GM21825 (cell line): ENCODE data around the gene POLR3GL.

Experiments used
- ATAC-seq: cut with Tn5 transposase; IDR thresholded peaks from one replicate; pipeline ENCODE4 v1.9.1; 2021; ENCODE audit warnings: mild to moderate bottlenecking, moderate library complexity; ENCODE audit not compliant: unreplicated experiment

POLR3GL gene

GRCh38 chr1:145991735-145992412, 27.4 kb downstream of the POLR3GL start:
- ATAC-seq: no peak

DNA sequence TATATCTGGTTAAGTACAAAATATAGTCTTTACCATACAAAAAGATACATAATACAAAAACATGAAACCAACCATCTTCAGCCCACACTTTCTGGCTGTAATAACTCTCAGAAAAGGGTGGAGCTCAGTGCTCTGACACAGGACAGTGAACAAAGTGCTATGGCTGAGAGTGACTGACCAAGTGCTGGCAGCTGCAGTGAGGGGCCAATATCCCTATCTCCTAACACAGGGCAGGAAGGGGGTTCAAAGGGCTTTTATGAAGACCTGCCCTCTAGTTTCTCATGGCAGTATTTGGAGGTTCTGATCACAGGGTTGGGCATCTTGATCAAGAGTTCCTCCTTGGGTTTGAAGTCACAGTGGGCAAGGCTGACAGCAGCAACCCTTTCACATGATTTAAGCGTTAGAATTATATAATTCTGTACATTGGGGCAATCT, 28.0 kb downstream of the POLR3GL start:
- ATAC-seq: no peak

DNA sequence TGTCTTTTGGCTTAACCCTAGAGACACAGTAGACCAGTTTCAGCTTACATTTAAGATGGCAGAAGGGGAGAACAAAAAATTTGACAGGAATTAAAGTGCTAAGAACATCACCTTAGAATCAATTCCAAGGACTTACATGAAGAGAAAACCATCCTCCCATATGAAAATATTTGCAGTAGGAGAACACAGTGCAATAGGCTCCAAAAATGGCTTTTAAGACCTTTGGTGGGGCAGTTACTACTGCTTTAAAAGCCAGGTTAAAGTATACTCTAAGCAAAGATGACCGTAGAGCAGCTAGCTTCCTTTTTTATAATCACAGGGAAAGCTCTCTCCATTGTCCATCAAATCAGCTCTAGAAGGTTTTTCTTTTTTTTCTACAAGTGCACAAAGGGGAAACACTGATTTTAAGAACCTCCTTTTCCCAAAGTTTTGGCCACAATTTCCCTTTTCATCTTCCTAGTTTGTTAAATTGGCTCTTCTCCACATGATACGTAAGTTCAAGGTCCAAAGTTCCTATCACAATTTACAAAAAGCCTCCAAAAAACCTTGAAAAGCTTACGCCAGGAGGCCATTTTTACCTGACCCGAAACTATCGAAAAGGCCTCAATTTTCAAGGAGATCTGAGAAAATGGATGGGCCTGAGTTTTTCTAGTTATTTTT, 28.6 kb downstream of the POLR3GL start:
- ATAC-seq: no peak

DNA sequence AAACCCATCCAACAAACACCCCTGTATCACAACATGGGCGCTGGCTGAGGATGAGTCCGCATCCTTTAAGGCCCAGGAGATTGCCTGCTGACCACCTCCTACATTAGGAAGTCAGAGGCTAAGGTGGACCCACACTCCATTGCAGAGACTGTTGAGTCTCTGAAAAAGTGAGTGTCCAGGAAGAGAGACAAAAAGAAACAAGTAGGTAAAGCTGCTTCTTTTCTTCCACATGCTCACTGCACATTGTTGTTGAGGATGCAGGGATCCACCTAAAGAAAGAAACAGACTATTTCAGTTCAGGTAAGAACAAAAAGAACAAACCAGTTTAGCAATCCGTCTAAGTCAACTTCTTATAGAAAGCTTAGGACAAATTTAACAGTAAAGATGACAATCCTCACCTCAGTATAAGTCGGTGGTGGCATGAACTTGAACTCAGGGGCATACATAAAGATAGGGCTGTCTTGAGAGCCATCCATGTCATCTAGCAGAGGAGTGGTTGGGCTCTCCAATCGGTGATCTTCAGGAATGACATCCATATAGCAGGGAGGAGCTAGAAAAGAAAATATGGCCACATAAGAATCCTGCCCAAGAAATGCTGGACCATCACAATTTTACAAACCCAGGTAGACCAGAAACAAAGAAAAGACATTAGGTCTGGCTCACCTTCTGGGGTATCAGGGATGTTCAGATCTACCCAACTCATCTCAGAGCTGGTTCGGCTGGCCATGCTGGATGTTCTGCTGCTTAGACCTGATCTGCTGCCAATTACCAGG, 29.3 kb downstream of the POLR3GL start:
- no peak for ATAC-seq

DNA sequence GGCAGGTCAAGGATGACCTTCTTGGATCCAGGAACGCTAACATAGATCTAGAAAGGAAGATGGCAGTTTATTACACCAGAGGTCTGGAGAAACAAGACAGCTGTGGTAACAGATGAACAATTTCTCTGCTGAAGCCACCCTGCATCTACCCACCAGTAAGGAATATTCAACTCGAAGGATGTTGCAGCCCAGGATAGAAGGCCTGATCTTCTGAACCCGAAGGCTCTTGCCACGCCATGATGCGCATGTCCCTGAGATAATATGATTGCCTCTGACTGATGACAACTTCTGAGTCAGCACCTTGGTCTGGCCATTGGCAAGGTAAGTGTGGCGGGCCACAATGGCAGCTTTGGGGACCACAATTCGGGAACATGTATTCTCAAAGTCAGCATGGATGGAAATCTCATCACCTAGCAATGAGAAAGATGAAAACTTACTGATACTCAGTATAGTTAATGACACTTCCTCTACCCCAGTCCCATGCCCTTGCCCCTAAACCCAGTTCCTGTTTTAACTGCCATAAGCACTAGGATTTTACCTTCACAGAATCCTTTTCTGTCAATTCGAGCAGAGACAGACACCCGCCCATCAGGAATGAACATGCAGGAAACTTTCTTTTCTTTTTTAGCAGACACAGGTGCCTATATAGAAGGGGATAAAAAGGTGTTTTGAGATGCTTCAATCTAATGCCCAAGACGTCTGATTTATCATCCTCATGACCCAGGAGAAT, 30.1 kb downstream of the POLR3GL start:
- no peak for ATAC-seq

DNA sequence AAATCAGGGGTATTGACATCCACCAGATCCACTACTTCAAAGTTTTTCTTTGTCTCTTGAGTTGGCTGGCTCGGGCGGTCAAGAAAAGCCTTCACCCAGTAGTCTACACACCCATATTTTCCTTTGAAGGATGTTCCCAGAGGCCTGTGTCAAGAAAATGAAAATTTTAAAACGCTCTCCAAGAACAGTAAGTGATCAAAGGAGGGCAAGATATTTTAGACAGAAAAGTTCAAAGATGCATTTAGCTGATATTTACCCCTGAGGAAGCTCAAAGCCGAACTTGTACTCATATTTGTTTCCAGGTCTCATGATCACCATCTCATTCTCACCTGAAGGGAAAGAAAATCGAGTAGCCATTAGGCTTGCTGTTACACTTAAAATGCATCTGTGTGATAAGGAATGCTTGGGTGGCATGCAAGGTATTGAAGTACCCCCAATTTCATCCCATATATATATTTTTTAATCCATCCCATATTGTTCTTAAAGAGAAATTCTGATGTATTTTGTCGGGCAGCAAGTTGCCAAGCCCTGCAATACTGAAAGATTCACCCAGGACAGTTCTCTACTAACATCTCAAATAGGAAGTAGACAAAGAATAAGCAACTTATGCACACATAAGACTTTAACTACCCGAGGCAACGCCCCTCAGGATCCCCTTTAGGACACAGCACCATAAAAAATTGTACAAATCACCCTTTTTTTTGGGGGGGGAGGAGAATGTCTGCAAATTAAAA, 30.8 kb downstream of the POLR3GL start:
- no peak for ATAC-seq

- ATAC-seq: no peak
These were observed 31.5 kb downstream of the POLR3GL start for GRCh38 chr1:145995964-145996432.

GRCh38 chr1:145996433-145997015, 32.0 kb downstream of the POLR3GL start, which contains the start of gene TXNIP:
Gene TXNIP, minus strand, starts transcription at chr1:145996579. Its CDS starts 313 bp downstream, at chr1:145996266.
- ATAC-seq: peak; percentile 91

DNA sequence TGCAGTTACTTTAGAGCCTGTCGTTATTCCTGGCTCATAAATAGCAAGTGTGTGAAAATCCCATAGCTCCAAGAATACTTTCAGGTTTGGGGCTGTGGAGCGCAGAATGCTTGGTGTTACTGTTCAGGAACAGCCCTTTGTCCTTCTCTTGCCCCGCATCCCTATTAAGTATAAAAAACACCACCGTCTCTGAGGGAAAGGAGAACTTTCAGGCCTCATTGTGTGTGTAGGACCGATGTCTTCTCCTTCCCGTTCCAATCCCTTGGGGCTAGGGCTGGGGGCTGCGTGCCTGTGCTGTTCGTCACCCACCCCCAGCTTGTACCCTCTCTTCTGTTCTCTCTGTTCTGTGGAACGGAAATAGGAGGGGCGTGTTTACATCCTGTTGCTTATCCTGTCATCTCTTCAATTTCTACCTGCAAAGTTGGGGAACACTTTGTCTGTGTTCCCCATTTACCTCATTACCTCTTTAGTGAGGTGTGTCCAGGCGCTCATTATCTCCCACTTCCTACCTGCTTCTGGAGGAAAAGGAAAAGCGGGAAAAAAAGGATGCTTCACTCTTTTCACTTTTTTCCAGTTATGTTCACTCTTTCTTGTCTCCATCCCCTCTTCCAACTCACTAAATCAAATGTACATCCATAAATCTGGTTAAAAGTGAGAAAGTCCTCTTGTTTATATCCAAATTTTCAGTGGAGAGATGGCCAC, 32.7 kb downstream of the POLR3GL start:
- ATAC-seq: peak; percentile 36

DNA sequence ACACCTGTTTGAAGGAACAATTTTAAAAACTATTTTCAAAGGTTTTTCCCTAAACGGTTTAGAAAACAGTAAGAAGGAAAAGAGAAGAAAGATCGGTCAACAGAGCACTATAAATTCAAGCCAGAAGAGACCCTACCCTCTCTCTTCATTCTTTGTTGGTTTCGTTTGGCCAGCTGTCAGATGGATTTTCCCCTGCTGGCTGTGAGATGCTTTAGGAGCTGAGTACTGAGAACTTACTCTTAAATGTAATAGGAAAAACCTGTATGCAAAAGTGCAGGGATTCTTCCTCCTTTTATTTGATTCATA, 33.2 kb downstream of the POLR3GL start:
- ATAC-seq: no peak

DNA sequence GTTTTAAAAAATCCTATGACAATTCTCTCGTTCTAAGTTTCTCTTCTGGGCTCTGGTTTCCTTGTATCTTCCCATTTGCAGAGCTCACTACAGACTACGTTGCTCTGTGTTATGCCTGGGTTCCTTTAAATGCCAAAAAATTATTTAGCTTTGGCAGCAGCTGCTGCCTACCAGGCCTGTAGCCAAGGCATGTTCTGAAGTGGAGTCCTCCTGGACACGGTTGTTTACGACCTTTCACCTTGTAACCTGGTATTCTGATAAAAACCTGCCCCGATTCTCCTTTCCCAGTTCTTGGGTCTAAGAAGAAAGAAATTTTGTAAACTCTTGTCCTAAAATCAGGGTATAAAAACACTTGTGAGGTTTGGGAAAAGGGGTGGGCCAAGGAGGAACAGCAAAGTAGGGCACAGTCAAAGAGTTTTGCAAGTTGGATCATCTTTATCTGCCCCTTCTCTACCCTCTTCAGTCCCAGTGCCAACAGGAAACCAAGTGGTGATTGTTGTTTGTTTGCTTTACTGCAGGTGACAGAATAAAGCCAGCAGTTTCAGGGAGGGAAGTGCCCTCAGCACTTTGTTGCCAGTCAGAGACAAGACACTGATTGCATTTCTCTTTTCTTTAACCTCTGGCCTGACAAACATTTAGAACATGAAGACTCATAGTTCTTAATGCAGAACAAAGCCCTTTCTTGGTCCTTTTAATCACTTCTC, 35.0 kb downstream of the POLR3GL start:
- no peak for ATAC-seq

- ATAC-seq: no peak
These were observed 37.2 kb downstream of the POLR3GL start for GRCh38 chr1:146001709-146002108.

- ATAC-seq: no peak
These were observed 43.1 kb downstream of the POLR3GL start for GRCh38 chr1:146007489-146008133.

DNA sequence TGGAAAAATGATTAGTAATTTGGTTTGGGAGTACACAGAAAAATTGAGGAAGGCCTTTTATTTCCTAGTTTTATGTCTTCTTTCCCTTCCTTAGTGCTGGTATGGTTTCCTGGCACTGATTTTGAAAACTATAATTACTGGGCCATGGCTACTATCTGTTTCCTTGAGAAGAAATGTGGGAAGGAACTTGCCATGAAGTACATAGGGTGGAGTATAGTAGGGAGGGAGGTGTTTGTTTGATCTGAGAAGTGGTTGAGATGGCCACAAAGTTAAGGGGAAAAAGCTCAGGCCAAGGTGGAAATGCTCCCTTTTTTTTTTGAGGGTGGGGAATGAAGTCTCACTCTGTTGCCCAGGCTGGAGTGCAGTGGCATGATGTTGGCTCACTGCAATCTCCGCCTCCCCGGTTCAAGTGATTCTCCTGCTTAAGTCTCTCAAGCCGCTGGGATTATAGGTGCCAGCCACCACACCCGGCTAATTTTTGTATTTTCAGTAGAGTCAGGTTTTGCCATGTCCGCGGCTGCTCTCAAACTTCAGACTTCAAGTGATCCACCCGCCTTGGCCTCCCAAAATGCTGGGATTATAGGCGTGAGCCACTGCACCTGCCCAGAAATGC, 45.7 kb downstream of the POLR3GL start:
- ATAC-seq: no peak

- ATAC-seq: no peak
These were observed 48.4 kb downstream of the POLR3GL start for GRCh38 chr1:146012703-146013558.

GRCh38 chr1:146013559-146013922, 49.1 kb downstream of the POLR3GL start:
- ATAC-seq: no peak

DNA sequence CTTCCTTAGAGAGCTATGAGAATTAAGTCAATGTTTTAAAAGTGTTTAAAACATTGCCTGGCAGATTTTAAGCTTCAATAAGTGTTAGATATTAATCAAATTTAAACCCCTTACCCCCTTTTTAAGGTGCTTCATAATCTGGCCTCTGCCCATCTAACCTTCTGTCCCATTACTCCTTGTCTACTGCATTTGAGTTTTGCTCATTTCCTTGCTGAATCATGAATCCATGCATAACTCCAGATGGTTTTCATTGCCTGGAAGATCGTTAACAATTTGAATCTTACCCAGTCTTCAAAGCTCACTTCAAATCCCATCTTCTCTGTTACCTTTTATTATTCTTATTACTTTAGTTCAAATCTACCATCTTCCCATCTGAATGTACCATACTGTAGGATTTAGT, 52.4 kb downstream of the POLR3GL start:
- ATAC-seq: no peak
